Natural killer cell (primary cell): ENCODE results near the gene STK4. TPM values are rescaled to one million over a fixed set of nuclear protein-coding genes. Genes with fewer than 3 reads are reported as not detected.

Experiments
- ATAC-seq, 3 donors: fragments of 150-1000 bp in 2 of 3; fragments of 200-7000 bp in 1 of 3; cut with Tn5 transposase; 1 replicate in 1 of 3; 2 replicates in 2 of 3; pipeline ENCODE4 v1.10.0; 2021; ENCODE audit warnings: mild to moderate bottlenecking in 2 of 3, moderate library complexity in 2 of 3
- DNase-seq, 2 donors: peaks; one replicate each; pipeline versions ENCODE4 v3.0.0 to v3.0.0-alpha.2; 2013 to 2021; ENCODE audit warnings: mixed read lengths in 1 of 2
- H3K27ac ChIP-seq: one replicate; pipeline ENCODE4 v1.5.1; 2013; ENCODE audit warnings: mild to moderate bottlenecking, low read length
- H3K27me3 ChIP-seq: one replicate; pipeline ENCODE4 v1.6.1; 2013; ENCODE audit warnings: low read length; ENCODE audit not compliant: control insufficient read depth, insufficient read depth
- H3K36me3 ChIP-seq: one replicate; pipeline ENCODE4 v1.6.1; 2013; ENCODE audit warnings: low read length; ENCODE audit not compliant: control insufficient read depth, insufficient read depth
- H3K4me1 ChIP-seq: one replicate; pipeline ENCODE4 v1.6.1; 2013; ENCODE audit warnings: low read length; ENCODE audit not compliant: control insufficient read depth, insufficient read depth
- H3K4me3 ChIP-seq: one replicate; pipeline ENCODE4 v1.5.1; 2013; ENCODE audit warnings: low read length
- H3K9me3 ChIP-seq: one replicate; pipeline ENCODE4 v1.6.1; 2013; ENCODE audit warnings: low read length; ENCODE audit not compliant: control insufficient read depth, insufficient read depth
- H3K27ac Mint-ChIP-seq, 2 donors: one replicate each; pipeline ENCODE4 v1.8.0; 2022; ENCODE audit warnings: mild to moderate bottlenecking in 2 of 2, mixed read lengths in 2 of 2, moderate library complexity in 1 of 2
- H3K27me3 Mint-ChIP-seq, 2 donors: one replicate each; pipeline ENCODE4 v1.8.0; 2022; ENCODE audit warnings: low read depth in 2 of 2, mixed read lengths in 2 of 2
- H3K36me3 Mint-ChIP-seq: one replicate; pipeline ENCODE4 v1.8.0; 2022; ENCODE audit warnings: mixed read lengths
- H3K4me1 Mint-ChIP-seq, 2 donors: one replicate each; pipeline ENCODE4 v1.8.0; 2022; ENCODE audit warnings: mixed read lengths in 2 of 2
- H3K4me3 Mint-ChIP-seq: one replicate; pipeline ENCODE4 v1.8.0; 2022; ENCODE audit warnings: mild to moderate bottlenecking, moderate library complexity, mixed read lengths
- H3K9me3 Mint-ChIP-seq, 2 donors: one replicate each; pipeline ENCODE4 v1.8.0; 2022; ENCODE audit warnings: mixed read lengths in 2 of 2
- CTCF ChIP-seq: fragments of 200-600 bp; IDR thresholded peaks from one replicate; pipeline ENCODE4 v1.8.0; 2022; ENCODE audit warnings: antibody characterized with exemption
- WGBS: methylation state at CpG from one replicate; pipeline ENCODE4 v1.1.7; 2013; ENCODE audit warnings: missing lambda C conversion rate; ENCODE audit not compliant: insufficient coverage; 5-methylcytosine and 5-hydroxymethylcytosine counted together
- intact Hi-C: fragments of 100-400 bp; cut with micrococcal nuclease; formaldehyde crosslinking; loops from one replicate; pipeline ENCODE4 v1.14.2; 2022
- total RNA-seq, 4 donors: library from RNA; stranded (reverse); fragments of 120-200 nt in 1 of 4; gene quantifications; one replicate each; pipeline versions ENCODE4 v1.2.3 to v1.2.4, GENCODE V29; 2013 to 2022

The STK4 gene
- total RNA-seq, 3 donors from 2014 or later (not counting 1 experiment from before 2014, with no cell fraction given) = 351 to 394 (median 366) TPM

GRCh38 chr20:45051204-45052060 is 85.1 kb downstream of the STK4 start:
- no peaks in the 10 kb centered on the region for H3K9me3 ChIP-seq
- ATAC-seq = peak in 1 of 3 donors; percentile 51
- Mint-ChIP-seq H3K27me3 (no peaks in the 10 kb centered on the region), H3K4me3 (peak overlapping the region; percentile 75), H3K4me1 (peaks cover 79 to 84% of the 10 kb centered on the region in 2 donors), H3K36me3 (peaks cover 9% of the 10 kb centered on the region), H3K27ac (peak overlapping the region; percentile 83 to 84), H3K9me3 (no peaks in the 10 kb centered on the region)
- peak in 1 of 2 donors; percentile 31 for DNase-seq
- 46% methylated on average over 3 of the region's 3 CpGs for WGBS
- H3K4me3 ChIP-seq = no peak overlapping the region
- H3K36me3 ChIP-seq = peaks cover 35% of the 10 kb centered on the region
- H3K27ac ChIP-seq = peak overlapping the region; percentile 55
- intact Hi-C loops = no loop called here
- H3K4me1 ChIP-seq = peaks cover 29% of the 10 kb centered on the region
- no peak for TF ChIP-seq CTCF
- H3K27me3 ChIP-seq = no peaks in the 10 kb centered on the region

- no peaks in the 10 kb centered on the region for H3K27me3 Mint-ChIP-seq
- peak overlapping the region; percentile 74 for H3K4me3 Mint-ChIP-seq
- H3K9me3 ChIP-seq = no peaks in the 10 kb centered on the region
- no peaks in the 10 kb centered on the region for H3K9me3 Mint-ChIP-seq
- H3K36me3 Mint-ChIP-seq = peaks cover 18% of the 10 kb centered on the region
- peak overlapping the region; percentile 40 for H3K27ac ChIP-seq
- 40% methylated on average over 6 of the region's 7 CpGs for WGBS
- intact Hi-C loops = no loop called here
- no peak overlapping the region for H3K4me3 ChIP-seq
- H3K27me3 ChIP-seq = no peaks in the 10 kb centered on the region
- peaks cover 29% of the 10 kb centered on the region for H3K4me1 ChIP-seq
- H3K27ac Mint-ChIP-seq = peak overlapping the region; percentile 83 to 84
- DNase-seq = peak in 1 of 2 donors; percentile 58
- ATAC-seq = peak; percentile 69 to 81 (median 75)
- H3K4me1 Mint-ChIP-seq = peaks cover 83 to 84% of the 10 kb centered on the region in 2 donors
- peaks cover 44% of the 10 kb centered on the region for H3K36me3 ChIP-seq
- no peak for TF ChIP-seq CTCF
Measured at GRCh38 chr20:45052698-45053429, 86.6 kb downstream of the STK4 start.

GRCh38 chr20:45053430-45054351 is 87.4 kb downstream of the STK4 start:
- H3K27ac Mint-ChIP-seq = peak overlapping the region; percentile 83 to 84
- Histone ChIP-seq H3K4me1 (peaks cover 29% of the 10 kb centered on the region), H3K36me3 (peaks cover 48% of the 10 kb centered on the region), H3K27me3 (no peaks in the 10 kb centered on the region), H3K4me3 (no peak overlapping the region), H3K27ac (peak overlapping the region; percentile 40), H3K9me3 (no peaks in the 10 kb centered on the region)
- no peaks in the 10 kb centered on the region for H3K27me3 Mint-ChIP-seq
- 62% methylated on average over 6 of the region's 8 CpGs for WGBS
- H3K9me3 Mint-ChIP-seq = no peaks in the 10 kb centered on the region
- DNase-seq = no peak
- intact Hi-C loops = no loop called here
- H3K36me3 Mint-ChIP-seq = peaks cover 21% of the 10 kb centered on the region
- no peak for TF ChIP-seq CTCF
- ATAC-seq = peak; percentile 20 to 29 (median 22)
- peaks cover 83 to 84% of the 10 kb centered on the region in 2 donors for H3K4me1 Mint-ChIP-seq
- H3K4me3 Mint-ChIP-seq = peak overlapping the region; percentile 74
